ENCODE data around the gene PLPPR3.

DNA sequence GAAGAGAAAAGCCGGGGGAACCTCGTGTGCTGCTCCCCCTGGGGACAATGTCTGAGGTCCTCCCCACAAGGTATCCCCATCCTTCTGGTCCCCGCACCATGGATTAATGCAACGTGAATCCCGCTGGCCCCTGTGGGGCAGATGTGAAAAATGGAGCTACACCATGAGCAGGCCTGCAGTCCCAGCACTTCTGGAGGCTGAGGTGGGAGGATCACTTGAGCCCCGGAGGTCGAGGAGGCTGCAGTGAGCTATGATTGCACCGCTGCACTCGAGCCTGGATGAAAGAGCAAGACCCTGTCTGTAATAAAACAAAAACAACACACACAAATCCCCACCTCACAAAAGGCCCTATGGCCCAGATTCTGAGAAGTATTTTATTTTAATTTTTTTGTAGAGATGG is 36.5 kb upstream of the PLPPR3 start:
- TF ChIP-seq, protein P1, sequence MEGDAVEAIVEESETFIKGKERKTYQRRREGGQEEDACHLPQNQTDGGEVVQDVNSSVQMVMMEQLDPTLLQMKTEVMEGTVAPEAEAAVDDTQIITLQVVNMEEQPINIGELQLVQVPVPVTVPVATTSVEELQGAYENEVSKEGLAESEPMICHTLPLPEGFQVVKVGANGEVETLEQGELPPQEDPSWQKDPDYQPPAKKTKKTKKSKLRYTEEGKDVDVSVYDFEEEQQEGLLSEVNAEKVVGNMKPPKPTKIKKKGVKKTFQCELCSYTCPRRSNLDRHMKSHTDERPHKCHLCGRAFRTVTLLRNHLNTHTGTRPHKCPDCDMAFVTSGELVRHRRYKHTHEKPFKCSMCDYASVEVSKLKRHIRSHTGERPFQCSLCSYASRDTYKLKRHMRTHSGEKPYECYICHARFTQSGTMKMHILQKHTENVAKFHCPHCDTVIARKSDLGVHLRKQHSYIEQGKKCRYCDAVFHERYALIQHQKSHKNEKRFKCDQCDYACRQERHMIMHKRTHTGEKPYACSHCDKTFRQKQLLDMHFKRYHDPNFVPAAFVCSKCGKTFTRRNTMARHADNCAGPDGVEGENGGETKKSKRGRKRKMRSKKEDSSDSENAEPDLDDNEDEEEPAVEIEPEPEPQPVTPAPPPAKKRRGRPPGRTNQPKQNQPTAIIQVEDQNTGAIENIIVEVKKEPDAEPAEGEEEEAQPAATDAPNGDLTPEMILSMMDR (conservative IDR thresholded peaks at IDR 0.05 in 1 of 2, IDR thresholded peaks at IDR 0.05 in 1 of 2; ENCODE audit: low read depth in 1 of 2, low read length in 2 of 2) = no peak
- TF ChIP-seq EZH2 (IDR thresholded peaks at IDR 0.05; ENCODE audit: low read length, missing control alignments) = no peak
